HCT116 (cell line): ENCODE results near the gene TPRX1. TPM values are rescaled to one million over a fixed set of nuclear protein-coding genes. Genes with fewer than 3 reads are reported as not detected.

Experiments
- ATAC-seq: fragments of 200-7000 bp; cut with Tn5 transposase; 2 replicates; pipeline ENCODE4 v1.9.1; 2020; ENCODE audit warnings: mild to moderate bottlenecking, moderate library complexity
- BruUV-seq: library from RNA; stranded (reverse); fragments of 400-500 nt; replicated peaks from 2 replicates; lab custom pipeline; 2021; lab: Mats Ljungman, UMichigan
- CTCF ChIA-PET: fragments of 300-600 bp; sonication (Branson Sonifier 250); formaldehyde crosslinking; loops from one replicate; lab custom pipeline; 2021; ENCODE audit warnings: antibody characterized with exemption; lab: Charles Lee
- POLR2A ChIA-PET: fragments of 300-600, 350-600 bp; sonication (Branson Sonifier 250); formaldehyde crosslinking; loops from one replicate; lab custom pipeline; 2021; ENCODE audit warnings: antibody characterized with exemption; lab: Charles Lee
- RAD21 ChIA-PET, 2 experiments: fragments of 300-600 bp; sonication (Branson Sonifier 250); formaldehyde crosslinking; loops; one replicate each; lab custom pipeline; 2023; ENCODE audit warnings: low total read pairs in 2 of 2; ENCODE audit not compliant: uncharacterized antibody in 2 of 2, unreplicated experiment in 2 of 2, low non-redundant PET in 1 of 2; lab: Charles Lee
- DNase-seq: peaks from one replicate; pipeline ENCODE4 v3.0.0-alpha.2; 2010; ENCODE audit warnings: low read depth, low spot score
- H2AFZ ChIP-seq: fragments of 200-600 bp; shearing (Covaris generic), sonication (generic); 2 replicates; pipeline ENCODE4 v1.6.1; 2017; ENCODE audit warnings: low read depth, mixed run types, mixed read lengths, antibody characterized with exemption, low read length; ENCODE audit not compliant: poor library complexity, severe bottlenecking
- H3K27ac ChIP-seq: 2 replicates; pipeline ENCODE4 v1.5.1; 2012; ENCODE audit warnings: low read depth, low read length
- H3K27me3 ChIP-seq: fragments of 200-600 bp; sonication (generic); 2 replicates; pipeline ENCODE4 v1.6.1; 2016; ENCODE audit warnings: mixed run types, low read length, mixed read lengths; ENCODE audit not compliant: insufficient read depth
- H3K36me3 ChIP-seq, 2 experiments: fragments of 200-500 bp in 1 of 2; fragments of 200-600 bp in 1 of 2; sonication (Bioruptor generic) in 1 of 2; sonication (generic) in 1 of 2; 2 replicates each; pipeline versions ENCODE4 v1.5.1 to v1.6.1; 2014 to 2016; ENCODE audit warnings: low read length in 2 of 2, inconsistent platforms in 1 of 2, mixed read lengths in 1 of 2, mixed run types in 1 of 2; ENCODE audit not compliant: insufficient read depth in 2 of 2, control insufficient read depth in 1 of 2
- H3K4me1 ChIP-seq, 2 experiments: fragments of 200-600 bp in 1 of 2; sonication (generic) in 1 of 2; 2 replicates each; pipeline versions ENCODE4 v1.5.1 to v1.6.1; 2012 to 2017; ENCODE audit warnings: low read length in 2 of 2, inconsistent platforms in 1 of 2, mild to moderate bottlenecking in 1 of 2, mixed read lengths in 1 of 2, mixed run types in 1 of 2, moderate library complexity in 1 of 2; ENCODE audit not compliant: insufficient read depth in 2 of 2, control insufficient read depth in 1 of 2
- H3K4me2 ChIP-seq: fragments of 200-600 bp; sonication (generic); 2 replicates; pipeline ENCODE4 v1.6.1; 2017; ENCODE audit warnings: mixed run types, low read length, mixed read lengths
- H3K4me3 ChIP-seq, 2 experiments: fragments of 200-600 bp in 1 of 2; sonication (generic) in 1 of 2; replicated peaks in 1 of 2; 2 replicates each; pipeline ENCODE4 v1.5.1; 2011 to 2016; ENCODE audit warnings: low read length in 2 of 2, control low read depth in 1 of 2, low read depth in 1 of 2, mild to moderate bottlenecking in 1 of 2, mixed read lengths in 1 of 2, mixed run types in 1 of 2
- H3K79me2 ChIP-seq: fragments of 200-600 bp; sonication (generic); 2 replicates; pipeline ENCODE4 v1.6.1; 2017; ENCODE audit warnings: mild to moderate bottlenecking, mixed run types, low read length, moderate library complexity, mixed read lengths; ENCODE audit not compliant: insufficient read depth
- H3K9ac ChIP-seq: fragments of 200-600 bp; sonication (generic); 2 replicates; pipeline ENCODE4 v1.6.1; 2016; ENCODE audit warnings: low read length, mixed read lengths
- H3K9me2 ChIP-seq: fragments of 200-600 bp; sonication (generic), shearing (Covaris generic); 2 replicates; pipeline ENCODE4 v1.6.1; 2017; ENCODE audit warnings: mixed run types, mild to moderate bottlenecking, moderate library complexity; ENCODE audit not compliant: insufficient read depth
- H3K9me3 ChIP-seq, 2 experiments: fragments of 200-500 bp in 1 of 2; fragments of 200-600 bp in 1 of 2; sonication (Bioruptor generic) in 1 of 2; sonication (generic) in 1 of 2; 2 replicates each; pipeline ENCODE4 v1.6.1; 2014 to 2017; ENCODE audit warnings: low read length in 2 of 2, mixed read lengths in 2 of 2, inconsistent platforms in 1 of 2, low read depth in 1 of 2, mild to moderate bottlenecking in 1 of 2, mixed run types in 1 of 2, moderate library complexity in 1 of 2; ENCODE audit not compliant: control insufficient read depth in 1 of 2, insufficient read depth in 1 of 2
- H4K20me1 ChIP-seq: fragments of 200-600 bp; sonication (generic), shearing (Covaris generic); 2 replicates; pipeline ENCODE4 v1.6.1; 2017; ENCODE audit warnings: mixed run types, mild to moderate bottlenecking, moderate library complexity; ENCODE audit not compliant: insufficient read depth
- CEBPB ChIP-seq: IDR thresholded peaks from 2 replicates; pipeline ENCODE4 v1.6.1; 2012; ENCODE audit warnings: low read depth
- ELF1 ChIP-seq: IDR thresholded peaks from 2 replicates; pipeline ENCODE4 v1.6.1; 2012; ENCODE audit warnings: low read depth, borderline replicate concordance
- EZH2phosphoT487 ChIP-seq: fragments of 200-600 bp; IDR thresholded peaks from 2 replicates; pipeline ENCODE4 v1.6.1; 2018; ENCODE audit warnings: antibody characterized with exemption, borderline replicate concordance
- FOSL1 ChIP-seq: IDR thresholded peaks from 2 replicates; pipeline ENCODE4 v1.6.1; 2012; ENCODE audit warnings: low read depth
- POLR2A ChIP-seq: IDR thresholded peaks from 2 replicates; pipeline ENCODE4 v1.7.0; 2011; ENCODE audit warnings: borderline replicate concordance; ENCODE audit not compliant: insufficient read depth, insufficient read length; ENCODE audit errors: extremely low read depth
- POLR2AphosphoS5 ChIP-seq: IDR thresholded peaks from 2 replicates; pipeline ENCODE4 v1.6.1; 2011; ENCODE audit warnings: mild to moderate bottlenecking, low read depth, low read length, moderate library complexity
- RAD21 ChIP-seq: IDR thresholded peaks from 2 replicates; pipeline ENCODE4 v1.6.1; 2012; ENCODE audit warnings: low read depth, mild to moderate bottlenecking
- SP1 ChIP-seq: IDR thresholded peaks from 2 replicates; pipeline ENCODE4 v1.6.1; 2012; ENCODE audit warnings: low read depth
- TCF7L2 ChIP-seq: IDR thresholded peaks from 2 replicates; pipeline ENCODE4 v1.7.0; 2011; ENCODE audit warnings: borderline replicate concordance, inconsistent platforms; ENCODE audit not compliant: insufficient read depth, insufficient read length; ENCODE audit errors: extremely low read depth
- YY1 ChIP-seq: IDR thresholded peaks from 2 replicates; pipeline ENCODE4 v1.6.1; 2011; ENCODE audit warnings: low read length, low read depth, moderate library complexity, mild to moderate bottlenecking; ENCODE audit not compliant: insufficient replicate concordance; ENCODE audit errors: extremely low read depth
- ZFX ChIP-seq: fragments of 450-650 bp; IDR thresholded peaks from 2 replicates; pipeline ENCODE4 v1.6.1; 2017
- ZNF274 ChIP-seq: fragments of 200-500 bp; sonication (Bioruptor generic); IDR thresholded peaks from 2 replicates; pipeline ENCODE4 v1.6.1; 2014; ENCODE audit warnings: mild to moderate bottlenecking, low read depth, low read length, inconsistent platforms
- intact Hi-C: fragments of 100-400 bp; cut with micrococcal nuclease; formaldehyde crosslinking; loops from 2 replicates; pipeline ENCODE4 v1.10.0; 2022
- total RNA-seq: library from RNA; stranded (reverse); gene quantifications from one replicate; pipeline ENCODE4 v1.2.1, GENCODE V29; 2021; ENCODE audit not compliant: unreplicated experiment
- TF ChIP-seq, protein P1 (sequence below): IDR thresholded peaks from 2 replicates; pipeline ENCODE4 v1.6.1; 2012; ENCODE audit warnings: low read depth
- TF ChIP-seq, protein P2 (sequence below): IDR thresholded peaks from 2 replicates; pipeline ENCODE4 v1.6.1; 2012
- TF ChIP-seq, protein P3 (sequence below), 3 experiments: fragments of 200-600 bp in 1 of 3; sonication (generic) in 1 of 3; IDR thresholded peaks in 2 of 3; conservative IDR thresholded peaks in 1 of 3; 2 replicates each; pipeline ENCODE4 v1.5.1; 2012 to 2017; ENCODE audit warnings: low read depth in 2 of 3, low read length in 2 of 3, antibody characterized with exemption in 1 of 3, borderline replicate concordance in 1 of 3, control low read depth in 1 of 3, mild to moderate bottlenecking in 1 of 3, mixed read lengths in 1 of 3, mixed run types in 1 of 3, moderate library complexity in 1 of 3; ENCODE audit not compliant: insufficient read depth in 1 of 3

TPRX1 gene
- total RNA-seq, 1 experiment from 2014 or later = not detected

DNA sequence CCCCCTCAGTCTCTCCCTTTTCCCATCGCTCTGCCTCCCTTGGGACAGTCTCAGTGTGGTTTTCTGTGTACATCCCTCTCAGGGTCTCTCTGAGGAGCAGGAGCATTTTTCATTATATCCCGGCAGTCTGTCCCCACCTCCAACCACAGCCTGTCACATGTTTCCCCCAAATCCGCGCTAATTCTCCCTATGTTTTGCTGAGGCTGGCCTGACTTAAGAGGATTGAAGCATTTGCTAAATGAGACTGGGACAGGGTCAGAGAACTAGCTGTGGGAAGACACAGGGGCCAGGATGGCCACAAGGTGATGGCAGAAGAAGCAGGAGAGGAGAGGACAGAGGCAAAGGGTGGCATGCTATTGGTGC is 5.5 kb downstream of the TPRX1 start:
- no peaks in the 10 kb centered on the region for H4K20me1 ChIP-seq
- no peak overlapping the region for H3K27ac ChIP-seq
- no peak overlapping the region for H3K9ac ChIP-seq
- H3K4me1 ChIP-seq = no peaks in the 10 kb centered on the region; a peak in 3 of 4 replicates
- no TSS peak for BruUV-seq
- no peaks in the 10 kb centered on the region for H3K9me3 ChIP-seq
- intact Hi-C loops = no loop called here
- no peak for DNase-seq
- no peak for ATAC-seq
- ChIA-PET RAD21 (no interaction called here), CTCF (interaction anchor here (2.1 kb wide), 1 partner anchor 9 kb away, joined by 8 read pairs; no protein-coding TSS in a partner anchor), POLR2A (interaction anchor here (0.6 kb wide), 1 partner anchor 489 kb away, joined by 3 read pairs; no protein-coding TSS in a partner anchor)
- H3K79me2 ChIP-seq = no peaks in the 10 kb centered on the region
- no peaks in the 10 kb centered on the region for H3K27me3 ChIP-seq
- no peaks in the 10 kb centered on the region for H3K9me2 ChIP-seq
- H2AFZ ChIP-seq = no peak overlapping the region
- H3K36me3 ChIP-seq = no peaks in the 10 kb centered on the region
- TF ChIP-seq ZFX (no peak), ELF1 (no peak), CEBPB (no peak), POLR2A (no peak), EZH2phosphoT487 (no peak), YY1 (no peak), RAD21 (no peak), TCF7L2 (no peak), ZNF274 (no peak), FOSL1 (no peak), SP1 (no peak), POLR2AphosphoS5 (no peak)
- TF ChIP-seq, protein P1, sequence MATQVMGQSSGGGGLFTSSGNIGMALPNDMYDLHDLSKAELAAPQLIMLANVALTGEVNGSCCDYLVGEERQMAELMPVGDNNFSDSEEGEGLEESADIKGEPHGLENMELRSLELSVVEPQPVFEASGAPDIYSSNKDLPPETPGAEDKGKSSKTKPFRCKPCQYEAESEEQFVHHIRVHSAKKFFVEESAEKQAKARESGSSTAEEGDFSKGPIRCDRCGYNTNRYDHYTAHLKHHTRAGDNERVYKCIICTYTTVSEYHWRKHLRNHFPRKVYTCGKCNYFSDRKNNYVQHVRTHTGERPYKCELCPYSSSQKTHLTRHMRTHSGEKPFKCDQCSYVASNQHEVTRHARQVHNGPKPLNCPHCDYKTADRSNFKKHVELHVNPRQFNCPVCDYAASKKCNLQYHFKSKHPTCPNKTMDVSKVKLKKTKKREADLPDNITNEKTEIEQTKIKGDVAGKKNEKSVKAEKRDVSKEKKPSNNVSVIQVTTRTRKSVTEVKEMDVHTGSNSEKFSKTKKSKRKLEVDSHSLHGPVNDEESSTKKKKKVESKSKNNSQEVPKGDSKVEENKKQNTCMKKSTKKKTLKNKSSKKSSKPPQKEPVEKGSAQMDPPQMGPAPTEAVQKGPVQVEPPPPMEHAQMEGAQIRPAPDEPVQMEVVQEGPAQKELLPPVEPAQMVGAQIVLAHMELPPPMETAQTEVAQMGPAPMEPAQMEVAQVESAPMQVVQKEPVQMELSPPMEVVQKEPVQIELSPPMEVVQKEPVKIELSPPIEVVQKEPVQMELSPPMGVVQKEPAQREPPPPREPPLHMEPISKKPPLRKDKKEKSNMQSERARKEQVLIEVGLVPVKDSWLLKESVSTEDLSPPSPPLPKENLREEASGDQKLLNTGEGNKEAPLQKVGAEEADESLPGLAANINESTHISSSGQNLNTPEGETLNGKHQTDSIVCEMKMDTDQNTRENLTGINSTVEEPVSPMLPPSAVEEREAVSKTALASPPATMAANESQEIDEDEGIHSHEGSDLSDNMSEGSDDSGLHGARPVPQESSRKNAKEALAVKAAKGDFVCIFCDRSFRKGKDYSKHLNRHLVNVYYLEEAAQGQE = no peak
- TF ChIP-seq, protein P2, sequence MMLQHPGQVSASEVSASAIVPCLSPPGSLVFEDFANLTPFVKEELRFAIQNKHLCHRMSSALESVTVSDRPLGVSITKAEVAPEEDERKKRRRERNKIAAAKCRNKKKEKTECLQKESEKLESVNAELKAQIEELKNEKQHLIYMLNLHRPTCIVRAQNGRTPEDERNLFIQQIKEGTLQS = no peak
- TF ChIP-seq, protein P3, sequence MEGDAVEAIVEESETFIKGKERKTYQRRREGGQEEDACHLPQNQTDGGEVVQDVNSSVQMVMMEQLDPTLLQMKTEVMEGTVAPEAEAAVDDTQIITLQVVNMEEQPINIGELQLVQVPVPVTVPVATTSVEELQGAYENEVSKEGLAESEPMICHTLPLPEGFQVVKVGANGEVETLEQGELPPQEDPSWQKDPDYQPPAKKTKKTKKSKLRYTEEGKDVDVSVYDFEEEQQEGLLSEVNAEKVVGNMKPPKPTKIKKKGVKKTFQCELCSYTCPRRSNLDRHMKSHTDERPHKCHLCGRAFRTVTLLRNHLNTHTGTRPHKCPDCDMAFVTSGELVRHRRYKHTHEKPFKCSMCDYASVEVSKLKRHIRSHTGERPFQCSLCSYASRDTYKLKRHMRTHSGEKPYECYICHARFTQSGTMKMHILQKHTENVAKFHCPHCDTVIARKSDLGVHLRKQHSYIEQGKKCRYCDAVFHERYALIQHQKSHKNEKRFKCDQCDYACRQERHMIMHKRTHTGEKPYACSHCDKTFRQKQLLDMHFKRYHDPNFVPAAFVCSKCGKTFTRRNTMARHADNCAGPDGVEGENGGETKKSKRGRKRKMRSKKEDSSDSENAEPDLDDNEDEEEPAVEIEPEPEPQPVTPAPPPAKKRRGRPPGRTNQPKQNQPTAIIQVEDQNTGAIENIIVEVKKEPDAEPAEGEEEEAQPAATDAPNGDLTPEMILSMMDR (IDR thresholded peaks at IDR 0.05 in 2 of 3, conservative IDR thresholded peaks at IDR 0.05 in 1 of 3; ENCODE audit: borderline replicate concordance in 1 of 3, insufficient read depth in 1 of 3, low read depth in 2 of 3, low read length in 2 of 3) = no peak
- no peak overlapping the region for H3K4me2 ChIP-seq
- no peak overlapping the region for H3K4me3 ChIP-seq
